ENCODE data around the gene COG2. TPM values are rescaled to one million over a fixed set of nuclear protein-coding genes. Genes with fewer than 3 reads are reported as not detected.

Gene COG2
- polyA plus RNA-seq, 1 donor (not counting 4 experiments of a cell fraction or from before 2014, with no cell fraction given): 18.6 TPM

DNA sequence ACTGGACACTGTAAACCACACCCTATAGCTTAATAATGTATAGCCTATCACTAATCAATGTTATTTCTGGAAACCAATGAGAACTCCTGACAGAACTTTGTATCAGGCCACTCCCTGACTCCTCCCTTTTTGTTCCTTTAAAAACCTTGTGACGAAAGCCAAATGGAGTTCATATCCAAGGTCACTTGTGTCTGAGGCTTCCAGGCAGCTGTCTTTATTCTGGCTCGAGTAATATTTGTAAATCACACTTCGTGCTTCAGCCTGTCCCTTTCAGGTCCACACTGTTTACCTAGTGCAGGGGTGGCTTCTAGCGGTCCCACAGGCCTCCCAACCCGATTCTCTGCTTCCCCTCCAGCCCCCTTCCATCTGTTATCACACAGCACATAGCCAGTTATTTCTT, 88.7 kb downstream of the COG2 start:
- Histone ChIP-seq H3K4me2 (ENCODE audit: control insufficient read depth, extremely low read depth, insufficient read depth, low read depth, low read length) (no peak overlapping the region), H3K9me3 (ENCODE audit: control insufficient read depth, low read depth, low read length) (no peaks in the 10 kb centered on the region), H2AFZ (ENCODE audit: control insufficient read depth, low read length) (no peak overlapping the region), H3K9me1 (ENCODE audit: control insufficient read depth, extremely low read depth, insufficient read depth, low read length) (no peaks in the 10 kb centered on the region), H4K20me1 (ENCODE audit: control insufficient read depth, extremely low read depth, insufficient read depth, low read length) (no peaks in the 10 kb centered on the region), H3K27me3 (ENCODE audit: control insufficient read depth, extremely low read depth, insufficient read depth, low read length) (no peaks in the 10 kb centered on the region), H3K79me2 (ENCODE audit: control insufficient read depth, insufficient read depth, low read length) (no peaks in the 10 kb centered on the region), H3K9ac (ENCODE audit: control insufficient read depth, extremely low read depth, insufficient read depth, low read length) (no peak overlapping the region), H3K4me1 (ENCODE audit: control insufficient read depth, extremely low read depth, insufficient read depth, low read length) (no peaks in the 10 kb centered on the region), H3K36me3 (ENCODE audit: control insufficient read depth in 2 of 2, extremely low read depth in 1 of 2, insufficient read depth in 2 of 2, low read length in 2 of 2) (no peaks in the 10 kb centered on the region), H3K4me3 (ENCODE audit: control insufficient read depth in 2 of 3, extremely low read depth in 1 of 3, insufficient read depth in 2 of 3, low read depth in 1 of 3, low read length in 3 of 3) (no peak overlapping the region), H3K27ac (ENCODE audit: control insufficient read depth, insufficient read depth, low read length) (no peak overlapping the region)
- no peak for TF ChIP-seq EZH2 (IDR thresholded peaks at IDR 0.05; ENCODE audit: low read length)
- TF ChIP-seq, protein P1, sequence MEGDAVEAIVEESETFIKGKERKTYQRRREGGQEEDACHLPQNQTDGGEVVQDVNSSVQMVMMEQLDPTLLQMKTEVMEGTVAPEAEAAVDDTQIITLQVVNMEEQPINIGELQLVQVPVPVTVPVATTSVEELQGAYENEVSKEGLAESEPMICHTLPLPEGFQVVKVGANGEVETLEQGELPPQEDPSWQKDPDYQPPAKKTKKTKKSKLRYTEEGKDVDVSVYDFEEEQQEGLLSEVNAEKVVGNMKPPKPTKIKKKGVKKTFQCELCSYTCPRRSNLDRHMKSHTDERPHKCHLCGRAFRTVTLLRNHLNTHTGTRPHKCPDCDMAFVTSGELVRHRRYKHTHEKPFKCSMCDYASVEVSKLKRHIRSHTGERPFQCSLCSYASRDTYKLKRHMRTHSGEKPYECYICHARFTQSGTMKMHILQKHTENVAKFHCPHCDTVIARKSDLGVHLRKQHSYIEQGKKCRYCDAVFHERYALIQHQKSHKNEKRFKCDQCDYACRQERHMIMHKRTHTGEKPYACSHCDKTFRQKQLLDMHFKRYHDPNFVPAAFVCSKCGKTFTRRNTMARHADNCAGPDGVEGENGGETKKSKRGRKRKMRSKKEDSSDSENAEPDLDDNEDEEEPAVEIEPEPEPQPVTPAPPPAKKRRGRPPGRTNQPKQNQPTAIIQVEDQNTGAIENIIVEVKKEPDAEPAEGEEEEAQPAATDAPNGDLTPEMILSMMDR (optimal IDR thresholded peaks at IDR 0.05 in 1 of 3, IDR thresholded peaks at IDR 0.05 in 1 of 3, conservative IDR thresholded peaks at IDR 0.05 in 1 of 3; ENCODE audit: extremely low read depth in 1 of 3, insufficient read depth in 2 of 3, low read length in 3 of 3): no peak
- FAIRE-seq: no peak
- dilution Hi-C loops (cut with MboI; ENCODE audit: extremely low pct_ligation_motif_present, low sequenced_read_pairs): no loop called here
- no peak for DNase-seq (ENCODE audit: low read depth, low spot score)

DNA sequence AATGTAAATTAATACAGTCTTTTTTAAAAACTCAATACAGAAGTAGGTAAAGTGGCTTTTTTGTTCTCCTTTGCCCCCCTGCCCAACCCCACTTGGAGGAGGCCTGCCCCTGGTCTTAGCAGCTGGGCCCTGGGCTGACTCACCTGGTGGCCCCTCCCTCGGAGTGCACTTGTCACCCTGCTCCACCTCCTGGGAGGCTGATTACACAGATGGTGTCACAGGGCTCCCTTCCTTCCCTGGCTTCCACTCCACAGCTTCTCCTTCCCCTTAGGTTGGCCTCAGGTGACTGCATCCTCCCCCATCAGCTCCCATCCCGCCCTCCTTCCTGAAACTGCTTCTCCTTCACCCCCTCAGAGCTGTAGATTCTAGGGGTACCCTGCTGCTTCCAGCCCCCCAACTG, 93.2 kb downstream of the COG2 start:
- TF ChIP-seq, protein P1 (optimal IDR thresholded peaks at IDR 0.05 in 1 of 3, IDR thresholded peaks at IDR 0.05 in 1 of 3, conservative IDR thresholded peaks at IDR 0.05 in 1 of 3; ENCODE audit: extremely low read depth in 1 of 3, insufficient read depth in 2 of 3, low read length in 3 of 3): no peak
- TF ChIP-seq EZH2 (IDR thresholded peaks at IDR 0.05; ENCODE audit: low read length): no peak
- no peak for FAIRE-seq
- no peak overlapping the region for H2AFZ ChIP-seq (ENCODE audit: control insufficient read depth, low read length)
- H3K4me1 ChIP-seq (ENCODE audit: control insufficient read depth, extremely low read depth, insufficient read depth, low read length): no peaks in the 10 kb centered on the region
- no peaks in the 10 kb centered on the region for H4K20me1 ChIP-seq (ENCODE audit: control insufficient read depth, extremely low read depth, insufficient read depth, low read length)
- dilution Hi-C loops (cut with MboI; ENCODE audit: extremely low pct_ligation_motif_present, low sequenced_read_pairs): no loop called here
- H3K27ac ChIP-seq (ENCODE audit: control insufficient read depth, insufficient read depth, low read length): no peak overlapping the region
- no peaks in the 10 kb centered on the region for H3K36me3 ChIP-seq (ENCODE audit: control insufficient read depth in 2 of 2, extremely low read depth in 1 of 2, insufficient read depth in 2 of 2, low read length in 2 of 2)
- no peak overlapping the region for H3K4me3 ChIP-seq (ENCODE audit: control insufficient read depth in 2 of 3, extremely low read depth in 1 of 3, insufficient read depth in 2 of 3, low read depth in 1 of 3, low read length in 3 of 3)
- H3K9me3 ChIP-seq (ENCODE audit: control insufficient read depth, low read depth, low read length): no peaks in the 10 kb centered on the region
- no peaks in the 10 kb centered on the region for H3K9me1 ChIP-seq (ENCODE audit: control insufficient read depth, extremely low read depth, insufficient read depth, low read length)
- no peak overlapping the region for H3K9ac ChIP-seq (ENCODE audit: control insufficient read depth, extremely low read depth, insufficient read depth, low read length)
- H3K79me2 ChIP-seq (ENCODE audit: control insufficient read depth, insufficient read depth, low read length): no peaks in the 10 kb centered on the region
- DNase-seq (ENCODE audit: low read depth, low spot score): no peak
- no peak overlapping the region for H3K4me2 ChIP-seq (ENCODE audit: control insufficient read depth, extremely low read depth, insufficient read depth, low read depth, low read length)
- no peaks in the 10 kb centered on the region for H3K27me3 ChIP-seq (ENCODE audit: control insufficient read depth, extremely low read depth, insufficient read depth, low read length)

All from keratinocyte (primary cell).